ENCODE data around the gene LUZP1.
A peak's percentile ranks its signal among the peaks of the same experiment; 100 is the strongest.

LUZP1 gene

DNA sequence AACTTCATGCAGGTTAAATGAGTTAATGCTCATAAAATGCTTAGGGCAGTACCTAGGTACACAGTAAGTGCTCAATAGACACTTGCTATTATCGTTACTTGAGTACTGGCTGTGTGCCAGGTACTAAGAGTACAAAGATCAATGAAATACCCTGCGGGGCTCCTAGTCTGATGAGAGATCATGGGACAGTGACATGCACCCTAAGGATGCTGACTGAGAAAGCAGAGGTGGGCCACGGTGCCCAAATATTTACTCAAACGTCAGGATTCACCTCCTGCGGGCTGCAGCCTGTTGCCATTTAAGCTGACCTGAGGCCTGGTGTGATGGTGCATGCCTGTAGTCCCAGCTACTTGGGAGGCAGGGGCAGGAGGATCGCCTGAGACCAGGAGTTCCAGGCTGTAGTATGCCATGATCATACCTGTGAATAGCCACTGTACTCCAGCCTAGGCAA, 19.8 kb upstream of the LUZP1 start:
- no peak for DNase-seq (ENCODE audit: low spot score)

DNA sequence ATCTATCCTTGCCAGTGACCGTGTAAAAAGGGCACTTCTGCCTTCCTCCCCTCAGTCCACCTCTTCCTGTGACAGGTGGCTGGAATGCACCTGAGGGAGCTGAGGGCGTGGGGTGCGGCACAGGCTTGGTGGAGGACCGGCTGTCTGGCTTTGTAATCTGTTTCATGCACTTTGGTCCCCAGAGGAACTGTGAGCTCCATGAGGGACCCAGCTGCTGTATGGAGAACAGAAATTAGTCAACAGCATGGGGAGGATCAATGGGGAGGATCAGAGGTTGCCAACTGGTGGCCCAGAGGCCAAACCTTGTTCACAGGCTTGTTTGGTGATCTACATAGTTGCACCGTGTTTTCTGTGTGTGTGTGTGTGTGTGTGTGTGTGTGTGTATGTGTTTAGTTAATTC, 19.0 kb upstream of the LUZP1 start:
- DNase-seq (ENCODE audit: low spot score) = no peak

GRCh38 chr1:23185381-23185780, 16.7 kb upstream of the LUZP1 start:
- no peak for DNase-seq (ENCODE audit: low spot score)

DNA sequence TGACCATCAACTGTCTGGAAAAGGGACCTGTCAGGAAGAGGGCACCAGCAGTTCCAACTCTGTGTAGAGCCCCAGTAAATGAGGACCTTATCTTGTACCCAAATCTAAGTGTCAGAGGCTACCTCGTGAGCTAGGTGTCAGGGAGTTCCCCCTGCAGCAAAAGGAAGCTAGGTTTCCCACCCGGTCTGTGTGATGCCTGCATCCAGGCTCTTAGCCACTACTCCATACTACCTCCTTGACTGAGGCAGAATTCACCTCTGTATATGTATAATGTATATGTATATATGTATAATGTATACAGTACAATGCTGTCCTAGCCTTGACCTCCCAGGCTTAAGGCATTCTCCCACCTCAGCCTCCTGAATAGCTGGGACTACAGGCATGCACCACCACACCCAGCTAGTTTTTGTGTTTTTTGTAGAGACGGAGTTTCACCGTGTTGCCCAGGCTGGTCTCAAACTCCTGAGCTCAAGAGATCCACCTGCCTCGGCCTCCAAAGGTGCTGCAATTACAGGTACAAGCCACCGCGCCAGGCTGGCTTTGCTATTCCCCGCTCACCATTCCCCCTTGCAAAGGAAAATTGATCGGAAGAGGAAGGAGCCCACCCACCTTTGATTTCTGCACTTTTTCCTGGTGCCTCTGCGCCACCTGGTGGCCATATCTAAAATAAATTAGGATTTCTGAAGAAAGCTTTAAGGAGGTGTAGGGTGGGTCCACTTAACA, 15.7 kb upstream of the LUZP1 start:
- DNase-seq (ENCODE audit: low spot score) = no peak

DNA sequence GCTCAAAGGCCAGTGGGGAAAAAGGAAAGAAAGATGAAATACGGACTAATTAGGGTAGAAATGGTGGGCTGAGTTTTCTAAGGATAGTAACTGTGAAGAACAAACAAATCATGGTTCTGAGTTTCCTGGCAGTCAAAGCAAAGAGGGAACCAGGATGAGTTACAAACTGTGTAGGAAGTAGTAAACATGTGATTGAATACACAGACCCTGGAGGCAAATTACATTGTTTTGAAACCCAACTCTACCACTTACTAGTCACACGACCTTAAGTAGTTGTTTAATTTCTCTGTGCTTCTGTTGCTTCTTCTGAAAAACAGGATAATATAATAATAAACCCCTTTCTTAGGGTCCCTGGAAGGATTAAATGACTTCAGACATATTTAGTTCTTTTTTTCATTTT, 11.2 kb upstream of the LUZP1 start:
- DNase-seq (ENCODE audit: low spot score) = no peak

DNA sequence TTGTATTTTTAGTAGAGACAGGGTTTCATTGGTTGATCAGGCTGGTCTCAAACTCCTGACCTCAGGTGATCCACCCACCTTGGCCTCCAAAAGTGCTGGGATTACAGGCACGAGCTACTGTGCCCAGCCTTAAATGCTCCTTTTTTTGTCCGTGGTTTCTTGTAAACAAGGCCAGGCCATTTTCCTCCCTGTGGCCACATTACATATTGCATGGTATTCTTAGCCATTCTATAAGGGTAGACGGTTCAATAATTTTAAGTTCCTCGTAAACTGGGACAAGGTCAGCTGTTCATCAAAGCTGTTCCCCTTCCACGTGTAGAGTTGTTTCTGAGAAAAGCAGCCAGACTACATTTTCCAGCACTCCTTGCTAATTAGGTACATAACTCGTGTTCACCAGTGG, 10.3 kb upstream of the LUZP1 start:
- DNase-seq (ENCODE audit: low spot score) = no peak

GRCh38 chr1:23178414-23178813, 9.8 kb upstream of the LUZP1 start:
- no peak for DNase-seq (ENCODE audit: low spot score)

- peak; percentile 58 for DNase-seq (ENCODE audit: low spot score)
Observed at GRCh38 chr1:23177438-23178380, 9.1 kb upstream of the LUZP1 start.

DNA sequence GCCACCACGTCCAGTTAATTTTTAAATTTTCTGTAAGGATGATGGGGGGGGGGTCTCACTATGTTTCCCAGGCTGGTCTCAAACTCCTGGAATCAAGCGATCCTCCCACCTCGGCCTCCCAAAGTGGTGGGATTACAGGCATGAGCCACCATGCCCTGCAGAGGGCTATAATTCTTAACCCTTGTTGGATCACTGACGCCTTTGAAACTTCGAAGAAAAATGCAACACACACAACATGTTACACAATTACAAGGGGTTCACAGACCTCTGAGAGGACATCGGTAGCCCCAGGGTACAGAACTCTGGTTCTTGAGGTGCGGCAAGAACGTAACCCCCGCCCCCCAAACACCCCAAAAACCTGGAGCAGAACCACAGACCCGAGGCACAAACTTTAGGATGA, 8.4 kb upstream of the LUZP1 start:
- DNase-seq (ENCODE audit: low spot score) = no peak

GRCh38 chr1:23174426-23175110, 5.9 kb upstream of the LUZP1 start:
- DNase-seq (ENCODE audit: low spot score) = no peak

DNA sequence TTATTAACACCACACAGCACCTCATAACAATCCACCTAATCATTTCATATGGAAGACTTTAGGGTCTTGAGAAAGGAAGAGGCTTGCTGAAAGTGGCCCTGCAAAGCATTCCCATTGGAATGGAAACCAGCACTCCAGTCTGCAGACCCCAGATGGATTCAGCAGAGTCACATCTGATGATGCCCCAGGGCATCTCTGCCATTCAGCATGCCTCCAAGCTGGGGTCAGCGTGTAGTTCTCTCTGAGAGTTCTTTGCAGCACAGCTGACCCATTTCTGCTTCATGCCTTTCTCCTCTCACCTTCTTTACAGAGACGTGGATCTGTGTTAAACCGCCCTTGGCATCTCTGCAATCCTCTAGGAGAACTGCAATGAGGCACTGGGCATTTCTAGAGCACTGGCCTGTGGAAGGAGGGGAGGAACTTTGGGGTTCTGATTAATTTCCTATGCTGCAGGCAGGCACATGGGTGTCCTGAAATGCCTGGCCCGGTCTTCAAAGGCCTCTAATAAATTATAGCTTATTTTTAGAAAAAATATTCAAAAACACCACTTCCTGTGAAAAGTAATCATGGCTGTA, 2.6 kb upstream of the LUZP1 start:
- no peak for DNase-seq (ENCODE audit: low spot score)

GRCh38 chr1:23169727-23170335, 1.2 kb upstream of the LUZP1 start:
- DNase-seq (ENCODE audit: low spot score) = no peak

- no peak for DNase-seq (ENCODE audit: low spot score)
Observed at GRCh38 chr1:23169195-23169575, 529 bp upstream of the LUZP1 start.

DNA sequence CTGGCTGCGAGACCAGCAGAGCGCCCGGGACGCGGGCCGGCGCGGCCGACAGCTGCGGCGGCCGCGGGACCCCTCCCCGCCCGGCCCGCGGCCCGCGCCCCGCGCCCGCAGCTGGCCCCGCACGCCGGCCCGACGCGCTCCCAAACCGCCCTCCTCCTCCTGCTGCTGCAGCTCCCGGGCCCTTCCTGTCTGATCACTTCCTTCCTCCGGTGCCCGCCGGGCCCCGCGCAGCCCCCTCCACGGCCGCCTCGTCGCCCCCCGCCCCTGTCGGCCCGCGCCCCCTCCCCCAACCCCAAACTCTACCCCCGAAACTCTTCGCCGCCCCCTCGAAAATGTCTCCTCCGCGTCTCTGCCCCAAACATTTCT, 594 bp downstream of the LUZP1 start:
- no peak for DNase-seq (ENCODE audit: low spot score)

GRCh38 chr1:23167353-23168078, 1.1 kb downstream of the LUZP1 start:
- DNase-seq (ENCODE audit: low spot score) = peak; percentile 31

GRCh38 chr1:23166854-23167253, 1.8 kb downstream of the LUZP1 start:
- DNase-seq (ENCODE audit: low spot score) = no peak

DNA sequence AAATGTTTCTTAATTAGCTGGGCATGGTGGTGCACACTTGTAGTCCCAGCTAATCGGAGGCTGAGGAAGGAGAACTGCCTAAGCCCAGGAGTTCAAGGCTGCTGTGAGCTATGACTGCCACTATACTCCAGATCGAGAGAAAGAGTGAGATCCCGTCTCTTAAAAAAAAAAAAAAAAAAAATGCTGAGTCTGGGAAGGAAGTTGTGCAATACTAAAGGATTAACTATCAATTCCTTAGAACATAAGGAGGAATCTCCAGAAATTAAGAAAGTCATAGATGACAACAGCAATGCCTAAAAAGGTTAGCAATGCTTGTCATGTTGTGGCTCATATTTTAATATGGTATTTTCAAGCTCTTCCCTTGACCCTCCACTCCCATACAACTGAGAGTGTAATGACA, 5.3 kb downstream of the LUZP1 start:
- DNase-seq (ENCODE audit: low spot score) = no peak

DNA sequence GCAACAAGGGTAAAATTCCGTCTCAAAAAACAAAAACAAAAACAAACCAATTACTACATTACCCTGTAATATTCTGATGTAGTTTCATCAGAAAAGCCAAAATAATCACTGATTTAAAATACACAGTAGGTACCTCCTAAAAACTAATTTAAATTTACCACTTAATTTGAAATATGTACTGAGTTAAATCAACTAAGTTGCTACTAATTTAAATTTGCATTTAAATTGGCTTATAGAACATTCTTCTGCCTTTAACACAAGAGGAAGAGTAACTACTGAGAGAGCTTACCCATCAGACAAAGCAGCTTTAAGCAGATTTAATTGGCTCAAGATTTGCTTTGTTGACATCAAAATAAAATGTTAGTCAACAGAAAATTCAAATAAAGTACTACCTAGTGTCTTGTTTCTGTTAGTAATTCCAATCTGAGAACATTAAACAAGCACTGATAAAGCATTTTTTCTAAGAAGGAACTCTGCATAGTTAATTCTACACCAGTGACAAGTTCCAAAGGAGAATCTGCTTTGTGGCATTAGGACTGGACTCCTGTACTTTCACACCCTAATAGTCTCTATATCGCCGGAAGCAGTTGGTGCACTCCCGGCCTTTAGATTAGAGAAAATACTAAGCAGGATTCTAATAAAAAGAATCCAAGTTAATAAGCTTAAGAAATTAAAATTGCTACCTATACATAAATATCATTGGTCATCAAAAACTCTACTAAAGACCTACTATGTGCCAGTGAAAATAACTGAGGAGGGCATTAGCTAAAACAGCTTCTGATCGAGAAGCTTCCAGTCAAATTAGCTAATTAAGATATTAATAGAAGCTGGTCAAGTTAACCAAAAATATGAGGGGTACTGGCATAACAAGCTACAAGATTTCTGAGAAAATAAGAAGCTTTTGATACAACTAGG, 8.4 kb downstream of the LUZP1 start:
- no peak for DNase-seq (ENCODE audit: low spot score)

- DNase-seq (ENCODE audit: low spot score) = no peak
Observed at GRCh38 chr1:23156940-23157339, 11.7 kb downstream of the LUZP1 start.

Measured in putamen (tissue), 1 donor.